Measurements from ENCODE around the gene GNAQ. TPM values are rescaled to one million over a fixed set of nuclear protein-coding genes. Genes with fewer than 3 reads are reported as not detected.

Gene GNAQ
- total and polyA plus RNA-seq, 2 of the 4 experiments (the other 2 are of a cell fraction) = 23.1 to 50.7 TPM

DNA sequence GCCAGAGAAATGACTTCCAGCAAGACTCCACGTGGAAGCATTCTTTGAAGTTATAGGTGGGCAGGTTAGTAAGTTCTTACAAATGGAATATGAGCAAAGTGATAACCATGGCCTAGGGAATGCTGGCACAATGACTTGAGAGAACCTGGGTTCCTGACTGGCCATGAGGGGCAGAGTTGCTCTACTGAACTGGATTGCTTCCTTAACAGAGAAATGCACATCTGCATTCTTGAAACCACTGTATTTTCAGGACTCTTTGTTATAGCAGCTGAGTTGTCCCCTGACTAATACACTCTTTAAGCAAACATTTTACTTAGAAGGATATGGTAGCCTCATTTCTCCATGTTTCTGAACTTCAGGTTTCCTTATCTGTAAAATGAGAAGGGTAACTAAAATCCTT lies 275.2 kb downstream of the GNAQ start:
- POLR2A ChIA-PET (ENCODE audit: unreplicated experiment) = no interaction called here
- Histone ChIP-seq H2BK120ac (ENCODE audit: low read depth, low read length) (no peak overlapping the region), H3K23ac (ENCODE audit: low read depth, low read length) (no peak overlapping the region), H3K9ac (ENCODE audit: low read depth, low read length) (no peak overlapping the region), H2AK9ac (replicated peaks; ENCODE audit: low read depth, low read length, poor library complexity) (no peak overlapping the region), H3K36me3 (ENCODE audit: control insufficient read depth, insufficient read depth, low read length) (peaks cover 6% of the 10 kb centered on the region; the same call in 1 of the 2 replicates), H2AK5ac (ENCODE audit: low read depth, low read length) (no peak overlapping the region), H3K9me1 (ENCODE audit: insufficient read depth, low read length) (no peaks in the 10 kb centered on the region), H4K91ac (ENCODE audit: insufficient read depth, low read depth, low read length) (no peak overlapping the region), H3K27ac (ENCODE audit: insufficient read depth, low read length) (no peak overlapping the region), H3K4me2 (ENCODE audit: low read depth, low read length) (no peak overlapping the region), H2BK20ac (ENCODE audit: low read depth, low read length) (no peak overlapping the region), H3K56ac (ENCODE audit: extremely low read depth, insufficient read depth, low read length) (no peak overlapping the region), H3K4ac (ENCODE audit: low read depth, low read length) (no peak overlapping the region), H3K4me1 (ENCODE audit: control insufficient read depth, insufficient read depth, low read length) (peaks cover 3% of the 10 kb centered on the region; the same call in 1 of the 2 replicates), H3K27me3 (ENCODE audit: control insufficient read depth, insufficient read depth, low read length) (no peaks in the 10 kb centered on the region), H3K79me1 (ENCODE audit: low read depth in 1 of 2, low read length in 2 of 2) (peaks cover 4 to 5% of the 10 kb centered on the region in 2 experiments; a peak in 1 of 4 replicates), H2BK5ac (ENCODE audit: low read depth, low read length, poor library complexity, severe bottlenecking) (no peak overlapping the region), H2AFZ (replicated peaks; ENCODE audit: low read length, poor library complexity) (no peak overlapping the region), H4K8ac (ENCODE audit: low read depth in 2 of 2, low read length in 2 of 2) (no peak overlapping the region), H3K18ac (ENCODE audit: low read depth, low read length) (no peak overlapping the region), H4K5ac (ENCODE audit: low read depth, low read length) (no peak overlapping the region), H2BK15ac (ENCODE audit: low read depth, low read length) (no peak overlapping the region), H3K14ac (replicated peaks; ENCODE audit: low read depth, low read length) (no peak overlapping the region), H3K9me3 (ENCODE audit: control insufficient read depth, insufficient read depth, low read length) (no peaks in the 10 kb centered on the region), H3K4me3 (ENCODE audit: insufficient read depth, low read depth, low read length) (no peak overlapping the region), H4K20me1 (ENCODE audit: insufficient read depth, low read length) (peaks cover 4% of the 10 kb centered on the region; the same call in 1 of the 2 replicates)
- DNase-seq = peak; percentile 17
- no TSS peak for BruUV-seq (replicated peaks)
- TF ChIP-seq, protein P1, sequence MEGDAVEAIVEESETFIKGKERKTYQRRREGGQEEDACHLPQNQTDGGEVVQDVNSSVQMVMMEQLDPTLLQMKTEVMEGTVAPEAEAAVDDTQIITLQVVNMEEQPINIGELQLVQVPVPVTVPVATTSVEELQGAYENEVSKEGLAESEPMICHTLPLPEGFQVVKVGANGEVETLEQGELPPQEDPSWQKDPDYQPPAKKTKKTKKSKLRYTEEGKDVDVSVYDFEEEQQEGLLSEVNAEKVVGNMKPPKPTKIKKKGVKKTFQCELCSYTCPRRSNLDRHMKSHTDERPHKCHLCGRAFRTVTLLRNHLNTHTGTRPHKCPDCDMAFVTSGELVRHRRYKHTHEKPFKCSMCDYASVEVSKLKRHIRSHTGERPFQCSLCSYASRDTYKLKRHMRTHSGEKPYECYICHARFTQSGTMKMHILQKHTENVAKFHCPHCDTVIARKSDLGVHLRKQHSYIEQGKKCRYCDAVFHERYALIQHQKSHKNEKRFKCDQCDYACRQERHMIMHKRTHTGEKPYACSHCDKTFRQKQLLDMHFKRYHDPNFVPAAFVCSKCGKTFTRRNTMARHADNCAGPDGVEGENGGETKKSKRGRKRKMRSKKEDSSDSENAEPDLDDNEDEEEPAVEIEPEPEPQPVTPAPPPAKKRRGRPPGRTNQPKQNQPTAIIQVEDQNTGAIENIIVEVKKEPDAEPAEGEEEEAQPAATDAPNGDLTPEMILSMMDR (conservative IDR thresholded peaks at IDR 0.05; ENCODE audit: low read depth, low read length) = no peak
- TF ChIP-seq, protein P2, sequence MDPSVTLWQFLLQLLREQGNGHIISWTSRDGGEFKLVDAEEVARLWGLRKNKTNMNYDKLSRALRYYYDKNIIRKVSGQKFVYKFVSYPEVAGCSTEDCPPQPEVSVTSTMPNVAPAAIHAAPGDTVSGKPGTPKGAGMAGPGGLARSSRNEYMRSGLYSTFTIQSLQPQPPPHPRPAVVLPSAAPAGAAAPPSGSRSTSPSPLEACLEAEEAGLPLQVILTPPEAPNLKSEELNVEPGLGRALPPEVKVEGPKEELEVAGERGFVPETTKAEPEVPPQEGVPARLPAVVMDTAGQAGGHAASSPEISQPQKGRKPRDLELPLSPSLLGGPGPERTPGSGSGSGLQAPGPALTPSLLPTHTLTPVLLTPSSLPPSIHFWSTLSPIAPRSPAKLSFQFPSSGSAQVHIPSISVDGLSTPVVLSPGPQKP (IDR thresholded peaks at IDR 0.05; ENCODE audit: borderline replicate concordance, low read depth, low read length) = no peak
- TF ChIP-seq FOS (IDR thresholded peaks at IDR 0.05; ENCODE audit: low read depth, low read length) = no peak
- TF ChIP-seq MAFK (IDR thresholded peaks at IDR 0.05; ENCODE audit: low read depth, low read length) = no peak
- no peak for TF ChIP-seq SMC3 (IDR thresholded peaks at IDR 0.05; ENCODE audit: low read depth, low read length)
- TF ChIP-seq POLR2A (IDR thresholded peaks at IDR 0.05; ENCODE audit: low read depth, low read length) = no peak
- no peak for TF ChIP-seq CEBPB (IDR thresholded peaks at IDR 0.05; ENCODE audit: low read depth, low read length)
- no peak for TF ChIP-seq MXI1 (IDR thresholded peaks at IDR 0.05; ENCODE audit: borderline replicate concordance, low read depth, low read length)
- TF ChIP-seq, protein P3, sequence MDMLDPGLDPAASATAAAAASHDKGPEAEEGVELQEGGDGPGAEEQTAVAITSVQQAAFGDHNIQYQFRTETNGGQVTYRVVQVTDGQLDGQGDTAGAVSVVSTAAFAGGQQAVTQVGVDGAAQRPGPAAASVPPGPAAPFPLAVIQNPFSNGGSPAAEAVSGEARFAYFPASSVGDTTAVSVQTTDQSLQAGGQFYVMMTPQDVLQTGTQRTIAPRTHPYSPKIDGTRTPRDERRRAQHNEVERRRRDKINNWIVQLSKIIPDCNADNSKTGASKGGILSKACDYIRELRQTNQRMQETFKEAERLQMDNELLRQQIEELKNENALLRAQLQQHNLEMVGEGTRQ (IDR thresholded peaks at IDR 0.05; ENCODE audit: low read depth, low read length) = no peak
- TF ChIP-seq RAD21 (IDR thresholded peaks at IDR 0.05; ENCODE audit: low read length) = no peak
- TF ChIP-seq MAZ (IDR thresholded peaks at IDR 0.05; ENCODE audit: borderline replicate concordance, low read depth, low read length) = no peak
- TF ChIP-seq NFE2L2 (IDR thresholded peaks at IDR 0.05; ENCODE audit: low read depth, low read length) = no peak
- no peak for TF ChIP-seq RFX5 (IDR thresholded peaks at IDR 0.05; ENCODE audit: low read depth, low read length)
- TF ChIP-seq RCOR1 (IDR thresholded peaks at IDR 0.05; ENCODE audit: insufficient replicate concordance, low read length) = no peak
- no peak for TF ChIP-seq CHD1 (IDR thresholded peaks at IDR 0.05; ENCODE audit: low read depth, low read length)
- no peak for TF ChIP-seq BHLHE40 (IDR thresholded peaks at IDR 0.05; ENCODE audit: low read depth, low read length)
- in situ Hi-C loops (cut with MboI; ENCODE audit: low sequenced_read_pairs) (no loop called here), intact Hi-C loops (cut with micrococcal nuclease) (loop anchor here (10.0 kb wide), 1 partner anchor 582 kb away; the partner anchor contains the start of gene VPS13A), dilution Hi-C loops (cut with HindIII; ENCODE audit: low sequenced_read_pairs, unreplicated experiment) (no loop called here)
- ATAC-seq (ENCODE audit: low read depth) = no peak
- WGBS, 2 experiments (ENCODE audit: extremely low coverage in 2 of 2, insufficient read length in 1 of 2) = 83% methylated on average over 1 of the region's 1 CpG; no CpG with 5 or more reads in 1 of the 2 experiments
- CTCF ChIA-PET = no interaction called here

All from IMR-90 (cell line).